ENCODE results near the gene TMEM134. TPM values are rescaled to one million over a fixed set of nuclear protein-coding genes. Genes with fewer than 3 reads are reported as not detected.

The TMEM134 gene
- total and polyA plus RNA-seq, 10 of the 15 experiments (the other 5 are each of a cell fraction or from before 2014, with no cell fraction given): 1.6 to 93.8 (median 27.8) TPM

DNA sequence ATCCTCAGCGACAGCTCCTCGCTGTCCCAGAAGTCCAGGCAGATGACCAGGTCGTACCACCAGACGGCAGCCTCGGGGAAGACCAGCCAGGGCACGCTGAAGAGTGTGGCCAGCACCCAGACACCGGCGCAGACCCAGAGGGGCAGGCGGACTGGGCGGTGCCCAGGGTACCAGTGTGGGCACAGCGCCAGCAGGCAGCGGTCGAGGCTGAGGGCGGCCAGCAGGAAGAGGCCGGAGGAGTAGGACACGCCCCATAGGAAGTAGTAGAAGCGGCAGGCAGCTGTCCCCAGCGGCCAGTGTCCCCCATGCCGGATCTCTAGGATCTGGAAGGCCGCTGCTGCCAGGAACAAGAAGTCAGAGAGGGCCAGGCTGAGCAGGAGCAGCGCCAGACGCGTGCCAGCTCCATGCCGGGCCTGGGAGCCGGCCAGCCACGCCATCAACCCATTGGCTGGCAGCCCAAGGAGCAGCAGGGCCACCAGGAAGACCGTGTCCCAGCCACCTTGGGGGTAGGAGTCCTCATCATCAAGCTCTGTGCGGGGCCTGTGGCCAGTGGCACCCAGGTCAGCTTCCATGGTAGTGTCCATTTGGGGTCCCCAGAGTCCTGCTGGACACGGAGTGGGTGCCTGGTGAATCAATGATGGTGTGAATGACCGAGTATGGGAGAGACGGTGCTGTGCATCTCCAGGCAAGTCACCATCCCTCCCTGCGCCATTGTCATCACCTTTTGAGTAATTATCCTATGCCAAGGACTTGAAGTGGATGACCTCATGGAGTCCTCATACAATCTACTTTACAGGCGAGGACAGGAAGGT, 16.7 kb downstream of the TMEM134 start, which contains the start of gene GPR152:
Gene GPR152, minus strand, starts transcription at position 589 of the 812 bp plus-strand sequence. Its CDS starts 5 bp downstream, at position 584.
- Histone ChIP-seq H3K4me3 (no peak within 1 kb of the TSS), H3K79me2 (ENCODE audit: control insufficient read depth, insufficient read depth, low read length) (no peaks in the 10 kb centered on the region), H3K9me3 (replicated peaks; ENCODE audit: control insufficient read depth, insufficient read depth, low read length) (no peaks in the 10 kb centered on the region), H3K27ac (ENCODE audit: control insufficient read depth, insufficient read depth) (no peak within 1 kb of the TSS), H2AFZ (ENCODE audit: control insufficient read depth, low read depth, low read length) (no peak within 1 kb of the TSS), H3K36me3 (ENCODE audit: control insufficient read depth in 2 of 2, insufficient read depth in 2 of 2, low read length in 1 of 2) (no peaks in the 10 kb centered on the region), H3K4me1 (ENCODE audit: control insufficient read depth, insufficient read depth, low read length) (peaks cover 2% of the 10 kb centered on the region), H3K27me3 (replicated peaks in 1 of 2; ENCODE audit: control insufficient read depth in 2 of 2, insufficient read depth in 2 of 2, low read length in 1 of 2) (no peaks in the 10 kb centered on the region), H4K20me1 (ENCODE audit: control insufficient read depth, insufficient read depth) (no peaks in the 10 kb centered on the region), H3K4me2 (ENCODE audit: control insufficient read depth, insufficient read depth) (no peak within 1 kb of the TSS), H3K9ac (ENCODE audit: control insufficient read depth, insufficient read depth, low read length) (no peak within 1 kb of the TSS)
- ATAC-seq: no peak
- intact Hi-C loops (cut with micrococcal nuclease; ENCODE audit: unreplicated experiment): no loop called here
- SMC1A ChIA-PET (ENCODE audit: uncharacterized antibody, unreplicated experiment): interaction anchor here (1.2 kb wide), 1 partner anchor 55 kb away, joined by 4 read pairs; no protein-coding TSS in a partner anchor
- POLR2A ChIA-PET: interaction anchor here (1.6 kb wide), 1 partner anchor 8 kb away, joined by 6 read pairs; no protein-coding TSS in a partner anchor
- in situ Hi-C loops (cut with MboI): no loop called here
- WGBS (ENCODE audit: insufficient coverage, insufficient replicate concordance, low lambda C conversion rate, missing lambda C conversion rate): 74% methylated on average over 33 of the region's 33 CpGs
- CTCF ChIA-PET: no interaction called here
- RAD21 ChIA-PET (ENCODE audit: unreplicated experiment): no interaction called here
- no peak for DNase-seq (ENCODE audit: low read depth, low spot score)
- BruUV-seq (replicated peaks): no TSS peak
- FAIRE-seq: no peak
- TF ChIP-seq, protein P1, sequence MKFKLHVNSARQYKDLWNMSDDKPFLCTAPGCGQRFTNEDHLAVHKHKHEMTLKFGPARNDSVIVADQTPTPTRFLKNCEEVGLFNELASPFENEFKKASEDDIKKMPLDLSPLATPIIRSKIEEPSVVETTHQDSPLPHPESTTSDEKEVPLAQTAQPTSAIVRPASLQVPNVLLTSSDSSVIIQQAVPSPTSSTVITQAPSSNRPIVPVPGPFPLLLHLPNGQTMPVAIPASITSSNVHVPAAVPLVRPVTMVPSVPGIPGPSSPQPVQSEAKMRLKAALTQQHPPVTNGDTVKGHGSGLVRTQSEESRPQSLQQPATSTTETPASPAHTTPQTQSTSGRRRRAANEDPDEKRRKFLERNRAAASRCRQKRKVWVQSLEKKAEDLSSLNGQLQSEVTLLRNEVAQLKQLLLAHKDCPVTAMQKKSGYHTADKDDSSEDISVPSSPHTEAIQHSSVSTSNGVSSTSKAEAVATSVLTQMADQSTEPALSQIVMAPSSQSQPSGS (IDR thresholded peaks at IDR 0.05; ENCODE audit: low read length): no peak
- no peak for TF ChIP-seq BACH1 (IDR thresholded peaks at IDR 0.05; ENCODE audit: borderline replicate concordance)
- TF ChIP-seq ZNF24 (IDR thresholded peaks at IDR 0.05): no peak
- TF ChIP-seq ZBED1 (IDR thresholded peaks at IDR 0.05; ENCODE audit: borderline replicate concordance): no peak
- TF ChIP-seq PML (IDR thresholded peaks at IDR 0.05; ENCODE audit: low read length): no peak
- TF ChIP-seq MEF2B (IDR thresholded peaks at IDR 0.05; ENCODE audit: partially characterized antibody, poor library complexity, severe bottlenecking): no peak
- no peak for TF ChIP-seq CREB1 (IDR thresholded peaks at IDR 0.05; ENCODE audit: low read depth)
- no peak for TF ChIP-seq HDAC6 (IDR thresholded peaks at IDR 0.05; ENCODE audit: unreplicated experiment)
- no peak for TF ChIP-seq NBN (IDR thresholded peaks at IDR 0.05)
- no peak for TF ChIP-seq RCOR1 (conservative IDR thresholded peaks at IDR 0.05; ENCODE audit: low read depth, low read length)
- TF ChIP-seq STAT1 (conservative IDR thresholded peaks at IDR 0.05): no peak
- TF ChIP-seq, protein P2, sequence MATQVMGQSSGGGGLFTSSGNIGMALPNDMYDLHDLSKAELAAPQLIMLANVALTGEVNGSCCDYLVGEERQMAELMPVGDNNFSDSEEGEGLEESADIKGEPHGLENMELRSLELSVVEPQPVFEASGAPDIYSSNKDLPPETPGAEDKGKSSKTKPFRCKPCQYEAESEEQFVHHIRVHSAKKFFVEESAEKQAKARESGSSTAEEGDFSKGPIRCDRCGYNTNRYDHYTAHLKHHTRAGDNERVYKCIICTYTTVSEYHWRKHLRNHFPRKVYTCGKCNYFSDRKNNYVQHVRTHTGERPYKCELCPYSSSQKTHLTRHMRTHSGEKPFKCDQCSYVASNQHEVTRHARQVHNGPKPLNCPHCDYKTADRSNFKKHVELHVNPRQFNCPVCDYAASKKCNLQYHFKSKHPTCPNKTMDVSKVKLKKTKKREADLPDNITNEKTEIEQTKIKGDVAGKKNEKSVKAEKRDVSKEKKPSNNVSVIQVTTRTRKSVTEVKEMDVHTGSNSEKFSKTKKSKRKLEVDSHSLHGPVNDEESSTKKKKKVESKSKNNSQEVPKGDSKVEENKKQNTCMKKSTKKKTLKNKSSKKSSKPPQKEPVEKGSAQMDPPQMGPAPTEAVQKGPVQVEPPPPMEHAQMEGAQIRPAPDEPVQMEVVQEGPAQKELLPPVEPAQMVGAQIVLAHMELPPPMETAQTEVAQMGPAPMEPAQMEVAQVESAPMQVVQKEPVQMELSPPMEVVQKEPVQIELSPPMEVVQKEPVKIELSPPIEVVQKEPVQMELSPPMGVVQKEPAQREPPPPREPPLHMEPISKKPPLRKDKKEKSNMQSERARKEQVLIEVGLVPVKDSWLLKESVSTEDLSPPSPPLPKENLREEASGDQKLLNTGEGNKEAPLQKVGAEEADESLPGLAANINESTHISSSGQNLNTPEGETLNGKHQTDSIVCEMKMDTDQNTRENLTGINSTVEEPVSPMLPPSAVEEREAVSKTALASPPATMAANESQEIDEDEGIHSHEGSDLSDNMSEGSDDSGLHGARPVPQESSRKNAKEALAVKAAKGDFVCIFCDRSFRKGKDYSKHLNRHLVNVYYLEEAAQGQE (IDR thresholded peaks at IDR 0.05; ENCODE audit: low read depth, low read length): no peak
- TF ChIP-seq, protein P3, sequence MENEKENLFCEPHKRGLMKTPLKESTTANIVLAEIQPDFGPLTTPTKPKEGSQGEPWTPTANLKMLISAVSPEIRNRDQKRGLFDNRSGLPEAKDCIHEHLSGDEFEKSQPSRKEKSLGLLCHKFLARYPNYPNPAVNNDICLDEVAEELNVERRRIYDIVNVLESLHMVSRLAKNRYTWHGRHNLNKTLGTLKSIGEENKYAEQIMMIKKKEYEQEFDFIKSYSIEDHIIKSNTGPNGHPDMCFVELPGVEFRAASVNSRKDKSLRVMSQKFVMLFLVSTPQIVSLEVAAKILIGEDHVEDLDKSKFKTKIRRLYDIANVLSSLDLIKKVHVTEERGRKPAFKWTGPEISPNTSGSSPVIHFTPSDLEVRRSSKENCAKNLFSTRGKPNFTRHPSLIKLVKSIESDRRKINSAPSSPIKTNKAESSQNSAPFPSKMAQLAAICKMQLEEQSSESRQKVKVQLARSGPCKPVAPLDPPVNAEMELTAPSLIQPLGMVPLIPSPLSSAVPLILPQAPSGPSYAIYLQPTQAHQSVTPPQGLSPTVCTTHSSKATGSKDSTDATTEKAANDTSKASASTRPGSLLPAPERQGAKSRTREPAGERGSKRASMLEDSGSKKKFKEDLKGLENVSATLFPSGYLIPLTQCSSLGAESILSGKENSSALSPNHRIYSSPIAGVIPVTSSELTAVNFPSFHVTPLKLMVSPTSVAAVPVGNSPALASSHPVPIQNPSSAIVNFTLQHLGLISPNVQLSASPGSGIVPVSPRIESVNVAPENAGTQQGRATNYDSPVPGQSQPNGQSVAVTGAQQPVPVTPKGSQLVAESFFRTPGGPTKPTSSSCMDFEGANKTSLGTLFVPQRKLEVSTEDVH (IDR thresholded peaks at IDR 0.05; ENCODE audit: low read depth, partially characterized antibody): no peak

Data from GM12878 (cell line).